ENCODE results near the gene TECPR2.

GRCh38 chr14:102421411-102422057 lies 58.8 kb downstream of the TECPR2 start:
- TF ChIP-seq EZH2 (IDR thresholded peaks at IDR 0.05; ENCODE audit: low read depth), result no peak
- TF ChIP-seq CTCF (conservative IDR thresholded peaks at IDR 0.05), result no peak

Data from PC-9 (cell line).